ENCODE measurements around the gene WDR36. TPM values are rescaled to one million over a fixed set of nuclear protein-coding genes. Genes with fewer than 3 reads are reported as not detected.

Gene WDR36
- total RNA-seq, 1 experiment from 2014 or later: 53.6 TPM

DNA sequence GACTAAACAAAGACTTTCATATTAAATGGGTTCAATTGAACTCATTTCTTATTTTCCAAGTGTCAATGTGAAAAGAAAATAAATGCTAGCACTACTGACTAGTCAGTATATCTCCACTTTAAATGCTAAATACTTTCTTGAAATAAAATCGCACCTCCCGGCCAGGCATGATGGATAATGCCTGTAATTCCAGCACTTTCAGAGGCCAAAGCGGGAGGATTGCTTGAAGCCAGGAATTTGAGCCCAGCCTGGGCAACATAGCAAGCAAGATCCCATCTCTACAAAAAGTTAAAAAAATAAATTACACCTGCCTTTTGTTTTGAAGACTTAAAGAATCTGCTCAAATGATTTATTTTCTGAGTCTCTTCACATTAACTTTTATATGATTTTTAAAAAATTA lies 34.7 kb downstream of the WDR36 start:
- Histone ChIP-seq H3K4me2 (ENCODE audit: low read length) (no peak overlapping the region), H3K79me2 (ENCODE audit: insufficient read depth, low read length) (no peaks in the 10 kb centered on the region), H3K4me3 (replicated peaks in 1 of 2; ENCODE audit: low read depth in 1 of 2, low read length in 2 of 2) (no peak overlapping the region), H4K20me1 (ENCODE audit: insufficient read depth) (peaks cover 3% of the 10 kb centered on the region; the same call in 1 of the 2 replicates), H3K27me3 (ENCODE audit: insufficient read depth, low read length) (no peaks in the 10 kb centered on the region), H2AFZ (ENCODE audit: low read depth, low read length, poor library complexity, severe bottlenecking) (no peak overlapping the region), H3K9me2 (ENCODE audit: insufficient read depth) (no peaks in the 10 kb centered on the region), H3K27ac (ENCODE audit: low read depth, low read length) (no peak overlapping the region), H3K9me3 (ENCODE audit: control insufficient read depth in 1 of 2, insufficient read depth in 1 of 2, low read depth in 1 of 2, low read length in 2 of 2) (no peaks in the 10 kb centered on the region), H3K4me1 (ENCODE audit: control insufficient read depth in 1 of 2, insufficient read depth in 2 of 2, low read length in 2 of 2) (no peaks in the 10 kb centered on the region), H3K36me3 (ENCODE audit: control insufficient read depth in 1 of 2, insufficient read depth in 2 of 2, low read length in 2 of 2) (peaks cover 36 to 44% of the 10 kb centered on the region in 2 experiments; a peak in 3 of 4 replicates), H3K9ac (ENCODE audit: low read length) (no peak overlapping the region)
- RAD21 ChIA-PET (ENCODE audit: low non-redundant PET in 1 of 2, low total read pairs in 2 of 2, uncharacterized antibody in 2 of 2, unreplicated experiment in 2 of 2): no interaction called here
- no TSS peak for BruUV-seq (replicated peaks)
- intact Hi-C loops (cut with micrococcal nuclease): no loop called here
- DNase-seq (ENCODE audit: low read depth, low spot score) (no peak), ATAC-seq (no peak)
- POLR2A ChIA-PET: no interaction called here
- CTCF ChIA-PET: no interaction called here
- no peak for TF ChIP-seq CBX3 (IDR thresholded peaks at IDR 0.05; ENCODE audit: low read depth)
- no peak for TF ChIP-seq SP1 (IDR thresholded peaks at IDR 0.05; ENCODE audit: low read depth)
- no peak for TF ChIP-seq TCF7L2 (IDR thresholded peaks at IDR 0.05; ENCODE audit: borderline replicate concordance, extremely low read depth, insufficient read depth, insufficient read length)
- no peak for TF ChIP-seq MAX (IDR thresholded peaks at IDR 0.05)
- TF ChIP-seq FOSL1 (IDR thresholded peaks at IDR 0.05; ENCODE audit: low read depth): no peak
- no peak for TF ChIP-seq REST (IDR thresholded peaks at IDR 0.05; ENCODE audit: low read depth)
- no peak for TF ChIP-seq POLR2A (IDR thresholded peaks at IDR 0.05; ENCODE audit: borderline replicate concordance, extremely low read depth, insufficient read depth, insufficient read length)
- TF ChIP-seq ZBTB33 (IDR thresholded peaks at IDR 0.05; ENCODE audit: extremely low read depth, insufficient replicate concordance, low read length): no peak
- no peak for TF ChIP-seq EZH2phosphoT487 (IDR thresholded peaks at IDR 0.05; ENCODE audit: borderline replicate concordance)
- TF ChIP-seq POLR2AphosphoS5 (IDR thresholded peaks at IDR 0.05; ENCODE audit: low read depth, low read length): no peak
- TF ChIP-seq ELF1 (IDR thresholded peaks at IDR 0.05; ENCODE audit: borderline replicate concordance, low read depth): no peak
- TF ChIP-seq, protein P1, sequence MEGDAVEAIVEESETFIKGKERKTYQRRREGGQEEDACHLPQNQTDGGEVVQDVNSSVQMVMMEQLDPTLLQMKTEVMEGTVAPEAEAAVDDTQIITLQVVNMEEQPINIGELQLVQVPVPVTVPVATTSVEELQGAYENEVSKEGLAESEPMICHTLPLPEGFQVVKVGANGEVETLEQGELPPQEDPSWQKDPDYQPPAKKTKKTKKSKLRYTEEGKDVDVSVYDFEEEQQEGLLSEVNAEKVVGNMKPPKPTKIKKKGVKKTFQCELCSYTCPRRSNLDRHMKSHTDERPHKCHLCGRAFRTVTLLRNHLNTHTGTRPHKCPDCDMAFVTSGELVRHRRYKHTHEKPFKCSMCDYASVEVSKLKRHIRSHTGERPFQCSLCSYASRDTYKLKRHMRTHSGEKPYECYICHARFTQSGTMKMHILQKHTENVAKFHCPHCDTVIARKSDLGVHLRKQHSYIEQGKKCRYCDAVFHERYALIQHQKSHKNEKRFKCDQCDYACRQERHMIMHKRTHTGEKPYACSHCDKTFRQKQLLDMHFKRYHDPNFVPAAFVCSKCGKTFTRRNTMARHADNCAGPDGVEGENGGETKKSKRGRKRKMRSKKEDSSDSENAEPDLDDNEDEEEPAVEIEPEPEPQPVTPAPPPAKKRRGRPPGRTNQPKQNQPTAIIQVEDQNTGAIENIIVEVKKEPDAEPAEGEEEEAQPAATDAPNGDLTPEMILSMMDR (IDR thresholded peaks at IDR 0.05 in 2 of 3, conservative IDR thresholded peaks at IDR 0.05 in 1 of 3; ENCODE audit: borderline replicate concordance in 1 of 3, insufficient read depth in 1 of 3, low read depth in 2 of 3, low read length in 2 of 3): no peak
- TF ChIP-seq SIN3A (IDR thresholded peaks at IDR 0.05; ENCODE audit: low read depth): no peak
- no peak for TF ChIP-seq CEBPB (IDR thresholded peaks at IDR 0.05; ENCODE audit: low read depth)
- TF ChIP-seq, protein P2, sequence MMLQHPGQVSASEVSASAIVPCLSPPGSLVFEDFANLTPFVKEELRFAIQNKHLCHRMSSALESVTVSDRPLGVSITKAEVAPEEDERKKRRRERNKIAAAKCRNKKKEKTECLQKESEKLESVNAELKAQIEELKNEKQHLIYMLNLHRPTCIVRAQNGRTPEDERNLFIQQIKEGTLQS (IDR thresholded peaks at IDR 0.05): no peak
- no peak for TF ChIP-seq ZNF274 (IDR thresholded peaks at IDR 0.05; ENCODE audit: low read depth, low read length)
- no peak for TF ChIP-seq YY1 (IDR thresholded peaks at IDR 0.05; ENCODE audit: extremely low read depth, insufficient replicate concordance, low read depth, low read length)
- no peak for TF ChIP-seq EZH2 (IDR thresholded peaks at IDR 0.05)
